NCI-H2107 treated with DMSO at 0.1 percent for 48 hours (cell line): ENCODE measurements around the gene HOXD3.

ENCODE experiments used
- DNase-seq: peaks from one replicate; lab custom pipeline; 2025; ENCODE audit not compliant: unreplicated experiment; lab: John Stamatoyannopoulos, UW

HOXD3 gene

GRCh38 chr2:176132205-176133171, 24.6 kb upstream of the HOXD3 start:
- DNase-seq = no peak

DNA sequence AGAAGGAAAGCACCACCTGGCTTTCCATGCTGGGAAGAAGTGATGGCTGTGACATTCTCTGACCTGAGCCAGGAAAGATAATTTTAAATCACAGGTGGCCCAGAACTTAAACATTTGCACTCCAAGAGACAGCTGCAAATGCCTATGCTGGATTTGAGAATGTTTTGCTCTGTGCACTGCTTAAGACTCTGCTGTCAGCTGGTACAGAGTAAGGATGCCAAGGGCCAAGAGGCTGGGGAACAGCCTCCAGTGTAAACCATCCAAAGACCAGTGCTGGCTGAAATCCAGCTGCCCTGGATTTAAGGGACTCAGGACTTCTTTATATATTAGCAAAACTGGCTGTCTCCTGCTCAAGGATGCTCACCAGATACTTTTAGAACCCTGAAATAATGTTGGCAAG, 23.7 kb upstream of the HOXD3 start:
- no peak for DNase-seq

DNA sequence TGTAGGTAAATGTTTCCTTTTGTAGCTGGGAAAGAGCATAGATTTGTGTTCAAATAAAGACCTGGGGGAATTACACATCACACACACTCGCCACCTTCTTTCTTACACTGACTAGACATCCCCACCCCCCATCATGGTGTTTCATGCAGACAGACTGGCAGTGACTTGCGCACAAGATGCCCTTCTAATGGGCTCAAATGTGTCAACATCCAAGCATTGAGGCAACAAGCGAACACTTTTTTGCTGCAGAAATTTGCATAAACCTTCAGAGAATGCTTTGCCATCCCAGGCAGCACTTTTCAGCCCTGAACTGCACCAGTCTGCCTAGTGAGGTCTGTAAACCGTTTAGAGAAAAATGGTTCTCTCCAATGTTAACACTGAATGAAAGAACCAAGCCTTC, 23.1 kb upstream of the HOXD3 start:
- DNase-seq = no peak

GRCh38 chr2:176135035-176135440, 22.1 kb upstream of the HOXD3 start:
- no peak for DNase-seq

- no peak for DNase-seq
These were observed 20.5 kb upstream of the HOXD3 start for GRCh38 chr2:176136374-176137251.

GRCh38 chr2:176137252-176137580, 19.9 kb upstream of the HOXD3 start:
- DNase-seq = no peak

GRCh38 chr2:176137906-176138305, 19.2 kb upstream of the HOXD3 start:
- DNase-seq = no peak

GRCh38 chr2:176138526-176138922, 18.6 kb upstream of the HOXD3 start:
- no peak for DNase-seq

GRCh38 chr2:176138923-176139660, 18.0 kb upstream of the HOXD3 start:
- no peak for DNase-seq

- DNase-seq = no peak
These were observed 17.2 kb upstream of the HOXD3 start for GRCh38 chr2:176139661-176140512.

DNA sequence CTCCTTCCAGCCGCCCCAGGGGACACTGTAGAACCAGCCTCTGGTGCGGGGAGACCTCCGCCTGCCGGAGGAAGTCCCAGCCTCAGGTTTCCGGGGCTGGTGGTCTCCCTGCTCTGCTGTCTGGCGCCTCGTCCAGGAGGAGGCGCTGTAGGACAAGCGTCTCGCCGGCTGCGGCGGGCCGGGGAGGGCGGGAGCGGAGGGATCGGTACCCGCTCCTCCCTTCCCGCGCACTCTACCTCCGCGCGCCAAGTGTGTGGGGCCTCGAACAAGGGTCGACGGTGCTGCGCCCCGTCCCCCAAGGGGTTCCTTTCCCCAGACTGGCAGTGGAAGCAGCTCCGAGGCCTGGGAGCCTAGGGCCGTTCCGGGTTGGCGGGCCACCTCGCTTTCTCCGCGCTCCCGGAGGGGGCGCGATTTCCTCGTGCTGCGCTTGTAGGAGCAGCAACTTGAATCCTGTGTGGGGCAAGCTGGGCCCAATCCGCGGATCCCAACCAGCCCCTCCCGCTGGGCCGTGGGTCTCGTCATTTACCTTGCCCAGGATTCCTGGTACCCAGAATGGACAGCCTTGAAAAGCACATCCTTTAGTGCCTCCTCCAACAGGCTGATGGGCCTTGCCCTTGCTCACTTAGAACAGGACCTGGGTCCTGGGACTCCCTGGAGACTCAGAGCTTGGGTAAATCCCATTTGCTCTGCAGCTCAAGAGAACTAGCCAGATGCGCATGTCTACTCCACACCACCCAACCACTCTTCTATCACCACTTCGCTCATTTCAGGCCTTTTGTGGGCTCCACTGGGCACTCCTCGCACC, 16.4 kb upstream of the HOXD3 start:
- no peak for DNase-seq

DNA sequence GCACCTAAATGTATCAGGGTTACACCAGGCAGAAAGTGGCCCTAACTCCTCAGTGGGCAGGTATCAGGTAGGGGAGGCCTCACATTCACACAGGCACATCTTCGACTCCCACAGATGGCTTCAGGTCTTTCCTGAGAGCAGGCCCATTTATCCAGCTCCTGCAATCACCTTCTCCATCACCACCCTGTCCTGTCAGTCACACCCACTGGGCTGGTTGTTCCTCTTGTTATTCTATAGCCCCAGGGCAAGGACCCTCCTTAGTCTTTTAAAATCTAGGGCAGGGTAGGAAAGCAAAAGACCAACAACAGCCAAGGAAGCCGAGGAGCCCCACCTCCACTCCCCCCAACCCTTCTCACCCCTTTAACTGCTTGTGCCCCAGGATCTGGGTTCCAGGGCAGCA, 14.8 kb upstream of the HOXD3 start:
- DNase-seq = no peak

GRCh38 chr2:176145085-176145969, 11.8 kb upstream of the HOXD3 start:
- DNase-seq = no peak

DNA sequence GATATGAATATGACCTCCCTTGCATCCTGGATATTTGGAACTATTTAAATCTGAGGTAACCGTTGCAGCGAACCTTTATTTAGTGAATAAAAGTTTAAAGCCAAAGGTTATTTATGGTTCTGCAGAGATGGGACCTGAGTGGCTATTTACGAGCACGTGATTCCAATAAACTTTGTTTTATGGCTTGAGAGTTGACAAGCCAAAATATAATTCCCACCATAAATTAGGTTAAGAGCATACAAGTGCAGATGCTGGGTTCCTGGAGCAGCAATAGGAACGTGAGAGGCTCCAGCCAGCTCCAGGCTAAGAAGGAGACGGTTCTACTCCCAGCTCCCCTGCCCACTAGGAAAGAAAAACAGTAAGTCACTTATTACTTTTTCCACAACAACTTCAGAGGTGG, 11.0 kb upstream of the HOXD3 start:
- DNase-seq = no peak

DNA sequence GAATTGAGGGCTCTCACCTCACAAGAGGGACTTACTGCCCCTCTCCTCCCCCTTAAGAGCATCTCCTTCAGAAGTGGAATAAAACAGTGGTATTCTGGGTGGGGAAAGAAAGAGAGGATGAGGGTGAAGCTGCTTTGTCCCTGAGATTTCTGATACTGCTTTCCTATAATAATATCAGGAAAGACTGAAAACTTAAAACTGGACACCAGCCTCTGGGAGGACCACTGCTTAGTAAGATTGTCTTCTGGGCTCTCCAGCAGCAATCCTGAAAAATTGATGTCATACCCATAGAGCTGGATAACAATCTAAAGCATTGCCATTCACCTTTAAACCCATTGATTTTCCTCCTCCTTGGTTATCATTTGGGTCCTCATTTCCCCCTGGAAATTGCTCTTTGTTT, 10.5 kb upstream of the HOXD3 start:
- no peak for DNase-seq

- no peak for DNase-seq
These were observed 9.8 kb upstream of the HOXD3 start for GRCh38 chr2:176147210-176147799.

DNA sequence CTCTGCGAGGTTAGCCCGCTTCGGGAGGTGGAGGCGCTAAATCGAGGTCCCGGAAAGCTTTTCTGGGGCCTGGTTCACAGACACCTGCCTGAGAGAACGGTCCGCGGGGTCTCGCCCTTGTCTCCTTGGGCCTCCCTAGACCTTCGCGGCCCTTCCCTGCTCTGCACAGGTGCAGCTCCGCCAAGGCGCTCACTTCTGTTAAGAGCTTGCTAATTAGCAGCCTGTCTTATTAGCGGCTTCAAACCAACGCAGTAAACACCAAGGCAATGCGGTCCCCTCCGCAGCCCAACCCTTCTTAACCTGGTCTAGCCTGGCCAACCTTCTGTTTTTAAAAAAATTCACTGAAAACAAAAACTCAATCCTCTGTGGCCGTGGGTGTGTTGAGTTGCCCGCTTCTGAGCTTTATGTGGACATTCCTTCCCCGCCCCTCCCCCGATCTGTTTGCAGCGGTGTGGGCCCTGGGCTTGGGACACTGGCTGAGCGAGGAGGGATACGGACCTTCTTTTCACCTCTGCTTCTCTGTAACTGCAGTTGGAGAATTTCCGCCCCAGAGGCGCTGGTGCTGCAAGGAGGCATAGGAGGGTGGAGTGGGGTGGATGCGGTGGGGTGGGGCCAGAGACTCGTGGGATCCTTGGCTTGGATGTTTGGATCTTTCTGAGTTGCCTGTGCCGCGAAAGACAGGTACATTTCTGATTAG, 9.2 kb upstream of the HOXD3 start:
- no peak for DNase-seq
